WTC11 (cell line): ENCODE results near the gene ABHD17B.

Source experiments
- ATF1 ChIP-seq: sonication (generic); formaldehyde crosslinking; IDR thresholded peaks from 2 replicates; pipeline ENCODE4 v1.8.1; 2023; ENCODE audit warnings: mild to moderate bottlenecking, moderate library complexity, missing genetic modification reagents
- CBFB ChIP-seq: sonication (generic); formaldehyde crosslinking; IDR thresholded peaks from 2 replicates; pipeline ENCODE4 v1.8.1; 2022; ENCODE audit warnings: mild to moderate bottlenecking, low read depth, missing genetic modification reagents
- CTCF ChIP-seq: fragments of 200-600 bp; IDR thresholded peaks from 2 replicates; pipeline ENCODE4 v1.8.0; 2022; ENCODE audit warnings: antibody characterized with exemption
- ETV6 ChIP-seq: sonication (generic); formaldehyde crosslinking; IDR thresholded peaks from 2 replicates; pipeline ENCODE4 v1.8.1; 2022; ENCODE audit warnings: mild to moderate bottlenecking, missing genetic modification reagents
- PRDM15 ChIP-seq: sonication (generic); formaldehyde crosslinking; IDR thresholded peaks from 2 replicates; pipeline ENCODE4 v1.8.0; 2022; ENCODE audit warnings: missing genetic modification reagents
- STAT6 ChIP-seq: sonication (generic); formaldehyde crosslinking; conservative IDR thresholded peaks from 2 replicates; pipeline ENCODE4 v1.8.1; 2023; ENCODE audit warnings: mild to moderate bottlenecking, low read depth, missing genetic modification reagents, moderate library complexity
- TP53 ChIP-seq: sonication (generic); formaldehyde crosslinking; IDR thresholded peaks from 2 replicates; pipeline ENCODE4 v1.8.1; 2023; ENCODE audit warnings: mild to moderate bottlenecking, missing genetic modification reagents
- USF2 ChIP-seq: sonication (generic); formaldehyde crosslinking; IDR thresholded peaks from 2 replicates; pipeline ENCODE4 v1.8.1; 2023; ENCODE audit warnings: mild to moderate bottlenecking, missing genetic modification reagents, moderate library complexity

- TF ChIP-seq STAT6 (CRISPR knock-in tag) (no peak), PRDM15 (no peak), CTCF (no peak), CBFB (CRISPR knock-in tag) (no peak), ETV6 (no peak), TP53 (CRISPR knock-in tag) (no peak), ATF1 (CRISPR knock-in tag) (no peak), USF2 (CRISPR knock-in tag) (no peak)
Measured at GRCh38 chr9:71911908-71912335, 929 bp upstream of the ABHD17B start.
